ENCODE results near the gene HOPX. TPM values are rescaled to one million over a fixed set of nuclear protein-coding genes. Genes with fewer than 3 reads are reported as not detected.
"Not testable (repeated sequence)": the region's sequence is repeated elsewhere in the genome, so short reads cannot be mapped to it uniquely, and the experiment has no call there.

The HOPX gene
- total RNA-seq, 4 donors from 2014 or later: 6.0 to 37.4 (median 17.4) TPM

GRCh38 chr4:56698329-56698728 lies 17.2 kb upstream of the HOPX start:
- Histone ChIP-seq H3K9me3 (no peaks in the 10 kb centered on the region), H3K4me3 (no peak overlapping the region), H3K36me3 (no peaks in the 10 kb centered on the region), H3K27ac (no peak overlapping the region), H3K4me1 (no peaks in the 10 kb centered on the region), H3K27me3 (no peaks in the 10 kb centered on the region)
- no peak for TF ChIP-seq POLR2A (IDR thresholded peaks at IDR 0.05)
- no peak for DNase-seq
- intact Hi-C loops (cut with DNase I; ENCODE audit: low total_unique reads): no loop called here

GRCh38 chr4:56696056-56696455 lies 15.0 kb upstream of the HOPX start:
- no peak for DNase-seq
- Histone ChIP-seq H3K4me3 (no peak overlapping the region), H3K4me1 (no peaks in the 10 kb centered on the region), H3K9me3 (no peaks in the 10 kb centered on the region), H3K27ac (no peak overlapping the region), H3K36me3 (no peaks in the 10 kb centered on the region), H3K27me3 (no peaks in the 10 kb centered on the region)
- intact Hi-C loops (cut with DNase I; ENCODE audit: low total_unique reads): no loop called here
- TF ChIP-seq POLR2A (IDR thresholded peaks at IDR 0.05) (no peak), CTCF (IDR thresholded peaks at IDR 0.05) (no peak)

GRCh38 chr4:56693476-56693875 lies 12.4 kb upstream of the HOPX start:
- H3K4me1 ChIP-seq; intact Hi-C loops (cut with DNase I; ENCODE audit: low total_unique reads); H3K9me3 ChIP-seq; H3K36me3 ChIP-seq; H3K27ac ChIP-seq; H3K4me3 ChIP-seq; DNase-seq; H3K27me3 ChIP-seq: not testable (repeated sequence)

GRCh38 chr4:56692576-56692975 lies 11.5 kb upstream of the HOPX start:
- H3K27me3 ChIP-seq: no peaks in the 10 kb centered on the region
- H3K9me3 ChIP-seq: no peaks in the 10 kb centered on the region
- no peak overlapping the region for H3K27ac ChIP-seq
- H3K36me3 ChIP-seq: no peaks in the 10 kb centered on the region
- DNase-seq: no peak
- H3K4me3 ChIP-seq: no peak overlapping the region
- intact Hi-C loops (cut with DNase I; ENCODE audit: low total_unique reads): no loop called here
- H3K4me1 ChIP-seq: no peaks in the 10 kb centered on the region
- TF ChIP-seq CTCF (IDR thresholded peaks at IDR 0.05): no peak
- TF ChIP-seq POLR2A (IDR thresholded peaks at IDR 0.05): no peak

- TF ChIP-seq CTCF (IDR thresholded peaks at IDR 0.05) (no peak), POLR2A (IDR thresholded peaks at IDR 0.05) (no peak)
- Histone ChIP-seq H3K36me3 (no peaks in the 10 kb centered on the region), H3K4me1 (no peaks in the 10 kb centered on the region), H3K4me3 (no peak overlapping the region), H3K27ac (no peak overlapping the region), H3K27me3 (no peaks in the 10 kb centered on the region), H3K9me3 (no peaks in the 10 kb centered on the region)
- no peak for DNase-seq
- intact Hi-C loops (cut with DNase I; ENCODE audit: low total_unique reads): no loop called here
Measured at GRCh38 chr4:56691425-56691824, 10.3 kb upstream of the HOPX start.

GRCh38 chr4:56690393-56690792 lies 9.3 kb upstream of the HOPX start:
- Histone ChIP-seq H3K4me1 (no peaks in the 10 kb centered on the region), H3K36me3 (no peaks in the 10 kb centered on the region), H3K4me3 (no peak overlapping the region), H3K27ac (no peak overlapping the region), H3K9me3 (no peaks in the 10 kb centered on the region), H3K27me3 (no peaks in the 10 kb centered on the region)
- DNase-seq: no peak
- intact Hi-C loops (cut with DNase I; ENCODE audit: low total_unique reads): no loop called here
- TF ChIP-seq CTCF (IDR thresholded peaks at IDR 0.05) (no peak), POLR2A (IDR thresholded peaks at IDR 0.05) (no peak)

Data from uterus (tissue), 4 donors.